Adrenal gland (tissue), 5 donors: ENCODE measurements around the gene NSL1.

Experiments used
- POLR2A ChIP-seq, 2 donors: fragments of 450-650 bp; IDR thresholded peaks; one replicate each; pipeline ENCODE4 v1.6.1; 2017; ENCODE audit warnings: antibody characterized with exemption in 2 of 2, mild to moderate bottlenecking in 2 of 2, moderate library complexity in 1 of 2
- TF ChIP-seq, protein P1 (sequence below), 6 experiments: fragments of 450-650 bp in 4 of 6; fragments of 200-600 bp in 2 of 6; sonication (generic) in 1 of 6; IDR thresholded peaks; 1 replicate in 5 of 6; 2 replicates in 1 of 6; pipeline versions ENCODE4 v1.5.1 to v1.8.0; 2016 to 2021; ENCODE audit warnings: antibody characterized with exemption in 6 of 6, mild to moderate bottlenecking in 2 of 6, moderate library complexity in 1 of 6
- donor health status: DM: no; HTN: no; CAD: no.

DNA sequence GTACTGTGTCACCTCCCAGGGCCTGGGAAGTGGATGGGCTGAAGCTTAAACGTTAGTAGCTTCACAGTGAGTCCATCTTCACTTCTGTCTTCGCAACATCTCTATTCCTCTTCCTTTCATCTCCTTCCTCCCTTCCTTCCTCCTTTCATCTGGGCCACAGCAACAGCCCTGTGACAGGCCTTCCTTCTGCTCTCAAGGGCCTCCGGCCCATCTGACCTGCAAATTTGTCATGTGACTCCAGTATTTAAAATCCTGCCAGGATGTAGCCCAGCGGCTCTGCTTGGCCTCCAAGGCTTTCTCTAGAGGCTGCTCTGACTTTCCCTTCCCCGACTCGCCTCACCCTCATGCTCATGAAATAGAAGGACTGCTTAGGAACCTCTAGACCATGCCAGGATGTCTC is 81.0 kb downstream of the NSL1 start:
- TF ChIP-seq POLR2A (IDR thresholded peaks at IDR 0.05) = no peak
- TF ChIP-seq, protein P1, sequence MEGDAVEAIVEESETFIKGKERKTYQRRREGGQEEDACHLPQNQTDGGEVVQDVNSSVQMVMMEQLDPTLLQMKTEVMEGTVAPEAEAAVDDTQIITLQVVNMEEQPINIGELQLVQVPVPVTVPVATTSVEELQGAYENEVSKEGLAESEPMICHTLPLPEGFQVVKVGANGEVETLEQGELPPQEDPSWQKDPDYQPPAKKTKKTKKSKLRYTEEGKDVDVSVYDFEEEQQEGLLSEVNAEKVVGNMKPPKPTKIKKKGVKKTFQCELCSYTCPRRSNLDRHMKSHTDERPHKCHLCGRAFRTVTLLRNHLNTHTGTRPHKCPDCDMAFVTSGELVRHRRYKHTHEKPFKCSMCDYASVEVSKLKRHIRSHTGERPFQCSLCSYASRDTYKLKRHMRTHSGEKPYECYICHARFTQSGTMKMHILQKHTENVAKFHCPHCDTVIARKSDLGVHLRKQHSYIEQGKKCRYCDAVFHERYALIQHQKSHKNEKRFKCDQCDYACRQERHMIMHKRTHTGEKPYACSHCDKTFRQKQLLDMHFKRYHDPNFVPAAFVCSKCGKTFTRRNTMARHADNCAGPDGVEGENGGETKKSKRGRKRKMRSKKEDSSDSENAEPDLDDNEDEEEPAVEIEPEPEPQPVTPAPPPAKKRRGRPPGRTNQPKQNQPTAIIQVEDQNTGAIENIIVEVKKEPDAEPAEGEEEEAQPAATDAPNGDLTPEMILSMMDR (IDR thresholded peaks at IDR 0.05) = no peak
